Measurements from ENCODE around the gene DLAT. TPM values are rescaled to one million over a fixed set of nuclear protein-coding genes. Genes with fewer than 3 reads are reported as not detected.

Gene DLAT
- total RNA-seq, 1 experiment from 2014 or later: 68.1 TPM

DNA sequence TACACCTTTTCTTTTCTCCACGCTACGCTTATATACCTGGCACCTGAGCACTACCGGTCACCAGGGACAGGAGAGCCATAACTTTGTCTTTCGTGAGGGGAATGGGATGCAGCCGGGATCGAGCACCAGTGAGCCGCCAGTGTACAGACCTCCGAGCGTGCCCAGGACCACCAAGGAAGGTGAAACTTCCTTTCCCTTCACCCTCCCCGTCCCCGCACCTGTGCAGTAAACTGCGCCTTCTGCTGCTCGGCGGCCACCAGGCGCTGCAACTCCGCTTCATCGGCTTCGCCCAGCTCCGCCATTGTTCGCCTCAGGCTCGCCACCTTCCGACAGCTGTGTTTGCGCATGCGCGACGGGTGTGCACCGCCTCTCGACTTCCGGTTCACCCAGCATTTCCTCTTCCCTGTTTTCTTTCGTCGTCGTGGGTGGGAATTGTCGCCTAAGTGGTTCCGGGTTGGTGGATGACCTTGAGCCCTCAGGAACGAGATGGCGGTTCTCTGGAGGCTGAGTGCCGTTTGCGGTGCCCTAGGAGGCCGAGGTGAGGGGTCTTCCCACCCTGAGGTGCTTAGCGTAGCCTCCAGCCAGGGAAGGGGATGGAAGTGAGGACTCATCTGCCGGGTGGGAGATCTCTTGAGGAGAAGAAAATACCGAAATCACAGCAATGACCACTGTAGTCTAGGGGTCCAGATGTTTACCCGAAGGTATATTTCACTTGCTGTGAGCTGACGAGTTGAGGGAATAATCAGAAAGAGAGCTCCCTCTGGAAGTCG, 61.4 kb downstream of the DLAT start, which contains the start of the genes SDHD and TIMM8B (continued):
- TF ChIP-seq YY1 (IDR thresholded peaks at IDR 0.05; ENCODE audit: extremely low read depth, insufficient replicate concordance, low read depth, low read length) (no peak), CBX3 (IDR thresholded peaks at IDR 0.05; ENCODE audit: low read depth) (no peak), SIN3A (IDR thresholded peaks at IDR 0.05; ENCODE audit: low read depth) (peak; percentile 73), CEBPB (IDR thresholded peaks at IDR 0.05; ENCODE audit: low read depth) (no peak), JUND (IDR thresholded peaks at IDR 0.05) (no peak), POLR2A (IDR thresholded peaks at IDR 0.05; ENCODE audit: borderline replicate concordance, extremely low read depth, insufficient read depth, insufficient read length) (peak; percentile 90), ELF1 (IDR thresholded peaks at IDR 0.05; ENCODE audit: borderline replicate concordance, low read depth) (peak; percentile 75), EGR1 (IDR thresholded peaks at IDR 0.05; ENCODE audit: low read depth) (peak; percentile 80), TCF7L2 (IDR thresholded peaks at IDR 0.05; ENCODE audit: borderline replicate concordance, extremely low read depth, insufficient read depth, insufficient read length) (no peak), EZH2 (IDR thresholded peaks at IDR 0.05) (no peak), FOSL1 (IDR thresholded peaks at IDR 0.05; ENCODE audit: low read depth) (no peak), EZH2phosphoT487 (IDR thresholded peaks at IDR 0.05; ENCODE audit: borderline replicate concordance) (no peak), ZNF274 (IDR thresholded peaks at IDR 0.05; ENCODE audit: low read depth, low read length) (no peak), RAD21 (IDR thresholded peaks at IDR 0.05; ENCODE audit: low read depth) (no peak)
- TF ChIP-seq, protein P1, sequence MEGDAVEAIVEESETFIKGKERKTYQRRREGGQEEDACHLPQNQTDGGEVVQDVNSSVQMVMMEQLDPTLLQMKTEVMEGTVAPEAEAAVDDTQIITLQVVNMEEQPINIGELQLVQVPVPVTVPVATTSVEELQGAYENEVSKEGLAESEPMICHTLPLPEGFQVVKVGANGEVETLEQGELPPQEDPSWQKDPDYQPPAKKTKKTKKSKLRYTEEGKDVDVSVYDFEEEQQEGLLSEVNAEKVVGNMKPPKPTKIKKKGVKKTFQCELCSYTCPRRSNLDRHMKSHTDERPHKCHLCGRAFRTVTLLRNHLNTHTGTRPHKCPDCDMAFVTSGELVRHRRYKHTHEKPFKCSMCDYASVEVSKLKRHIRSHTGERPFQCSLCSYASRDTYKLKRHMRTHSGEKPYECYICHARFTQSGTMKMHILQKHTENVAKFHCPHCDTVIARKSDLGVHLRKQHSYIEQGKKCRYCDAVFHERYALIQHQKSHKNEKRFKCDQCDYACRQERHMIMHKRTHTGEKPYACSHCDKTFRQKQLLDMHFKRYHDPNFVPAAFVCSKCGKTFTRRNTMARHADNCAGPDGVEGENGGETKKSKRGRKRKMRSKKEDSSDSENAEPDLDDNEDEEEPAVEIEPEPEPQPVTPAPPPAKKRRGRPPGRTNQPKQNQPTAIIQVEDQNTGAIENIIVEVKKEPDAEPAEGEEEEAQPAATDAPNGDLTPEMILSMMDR (IDR thresholded peaks at IDR 0.05 in 2 of 3, conservative IDR thresholded peaks at IDR 0.05 in 1 of 3; ENCODE audit: borderline replicate concordance in 1 of 3, insufficient read depth in 1 of 3, low read depth in 2 of 3, low read length in 2 of 3): no peak
- TF ChIP-seq, protein P2, sequence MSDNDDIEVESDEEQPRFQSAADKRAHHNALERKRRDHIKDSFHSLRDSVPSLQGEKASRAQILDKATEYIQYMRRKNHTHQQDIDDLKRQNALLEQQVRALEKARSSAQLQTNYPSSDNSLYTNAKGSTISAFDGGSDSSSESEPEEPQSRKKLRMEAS (IDR thresholded peaks at IDR 0.05): peak; percentile 63

All from HCT116 (cell line).